Mesodermal cell (in vitro differentiated cells): ENCODE results near the gene ANK3.

Source experiments
- H3K27ac ChIP-seq: 2 replicates; pipeline ENCODE4 v1.7.0; 2013; ENCODE audit warnings: mild to moderate bottlenecking, low read depth, low read length, moderate library complexity; ENCODE audit not compliant: severe bottlenecking
- H3K36me3 ChIP-seq: 2 replicates; pipeline ENCODE4 v1.7.1; 2013; ENCODE audit warnings: mild to moderate bottlenecking, low read length, moderate library complexity; ENCODE audit not compliant: control insufficient read depth, insufficient read depth
- H3K4me1 ChIP-seq: one replicate; pipeline ENCODE4 v1.7.1; 2013; ENCODE audit warnings: mild to moderate bottlenecking, low read length; ENCODE audit not compliant: insufficient read depth, control insufficient read depth, poor library complexity, severe bottlenecking
- H3K4me3 ChIP-seq: 2 replicates; pipeline ENCODE4 v1.7.0; 2013; ENCODE audit warnings: low read length, control low read depth, mild to moderate bottlenecking; ENCODE audit not compliant: insufficient read depth, poor library complexity, severe bottlenecking; ENCODE audit errors: extremely low read depth
- H3K9me3 ChIP-seq: 2 replicates; pipeline ENCODE4 v1.7.1; 2013; ENCODE audit warnings: mild to moderate bottlenecking, low read length, moderate library complexity; ENCODE audit not compliant: control insufficient read depth
- WGBS, 2 experiments: methylation state at CpG; one replicate each; pipeline ENCODE4 v1.1.5; 2013; ENCODE audit warnings: missing lambda C conversion rate in 2 of 2; ENCODE audit not compliant: insufficient coverage in 2 of 2; 5-methylcytosine and 5-hydroxymethylcytosine counted together

The ANK3 gene

GRCh38 chr10:60141896-60142559 is 247.6 kb downstream of the ANK3 start:
- no peaks in the 10 kb centered on the region for H3K36me3 ChIP-seq
- H3K9me3 ChIP-seq = no peaks in the 10 kb centered on the region
- H3K4me1 ChIP-seq = peaks cover 18% of the 10 kb centered on the region
- H3K4me3 ChIP-seq = no peak overlapping the region
- WGBS, 2 experiments = 82 to 96% methylated on average over 5 to 7 of the region's 7 CpGs
- H3K27ac ChIP-seq = no peak overlapping the region

GRCh38 chr10:60140651-60141632 is 248.7 kb downstream of the ANK3 start:
- no peaks in the 10 kb centered on the region for H3K9me3 ChIP-seq
- H3K27ac ChIP-seq = peak overlapping the region; percentile 93
- no peaks in the 10 kb centered on the region for H3K36me3 ChIP-seq
- H3K4me1 ChIP-seq = peaks cover 18% of the 10 kb centered on the region
- WGBS, 2 experiments = 0% methylated on average over 5 to 8 of the region's 12 CpGs
- H3K4me3 ChIP-seq = peak overlapping the region; percentile 45

- Histone ChIP-seq H3K27ac (peak overlapping the region; percentile 93), H3K4me1 (peaks cover 18% of the 10 kb centered on the region), H3K9me3 (no peaks in the 10 kb centered on the region), H3K4me3 (peak overlapping the region; percentile 45), H3K36me3 (peaks cover 6% of the 10 kb centered on the region)
- 0 to 1% methylated on average over 6 of the region's 8 CpGs for WGBS, 2 experiments
These were observed 249.7 kb downstream of the ANK3 start for GRCh38 chr10:60139798-60140566.

GRCh38 chr10:60139290-60139689 is 250.4 kb downstream of the ANK3 start:
- peaks cover 8% of the 10 kb centered on the region for H3K36me3 ChIP-seq
- H3K4me3 ChIP-seq = peak overlapping the region; percentile 45
- peak overlapping the region; percentile 93 for H3K27ac ChIP-seq
- H3K9me3 ChIP-seq = no peaks in the 10 kb centered on the region
- H3K4me1 ChIP-seq = peaks cover 22% of the 10 kb centered on the region
- no CpG with 5 or more reads among the region's 3 CpGs for WGBS, 2 experiments

- Histone ChIP-seq H3K9me3 (no peaks in the 10 kb centered on the region), H3K4me1 (peaks cover 26% of the 10 kb centered on the region), H3K27ac (peak overlapping the region; percentile 93), H3K36me3 (peaks cover 8% of the 10 kb centered on the region), H3K4me3 (peak overlapping the region; percentile 45)
- 50 to 94% methylated on average over 1 to 3 of the region's 5 CpGs for WGBS, 2 experiments
These were observed 250.8 kb downstream of the ANK3 start for GRCh38 chr10:60138842-60139241.

- no peak overlapping the region for H3K27ac ChIP-seq
- H3K4me1 ChIP-seq = peaks cover 26% of the 10 kb centered on the region
- H3K9me3 ChIP-seq = no peaks in the 10 kb centered on the region
- H3K4me3 ChIP-seq = peak overlapping the region; percentile 45
- H3K36me3 ChIP-seq = peaks cover 15% of the 10 kb centered on the region
These were observed 251.6 kb downstream of the ANK3 start for GRCh38 chr10:60138026-60138425.

- H3K4me1 ChIP-seq = peaks cover 26% of the 10 kb centered on the region
- peaks cover 19% of the 10 kb centered on the region for H3K36me3 ChIP-seq
- H3K27ac ChIP-seq = no peak overlapping the region
- no peaks in the 10 kb centered on the region for H3K9me3 ChIP-seq
- no peak overlapping the region for H3K4me3 ChIP-seq
- WGBS, 2 experiments = no CpG with 5 or more reads among the region's 2 CpGs
These were observed 252.2 kb downstream of the ANK3 start for GRCh38 chr10:60137292-60137992.

- peaks cover 22% of the 10 kb centered on the region for H3K4me1 ChIP-seq
- H3K9me3 ChIP-seq = no peaks in the 10 kb centered on the region
- peak overlapping the region; percentile 57 for H3K27ac ChIP-seq
- H3K4me3 ChIP-seq = no peak overlapping the region
- WGBS, 2 experiments = no CpG with 5 or more reads among the region's 3 CpGs
- H3K36me3 ChIP-seq = peaks cover 24% of the 10 kb centered on the region
These were observed 254.7 kb downstream of the ANK3 start for GRCh38 chr10:60135020-60135419.

- peak overlapping the region; percentile 57 for H3K27ac ChIP-seq
- WGBS, 2 experiments = no CpG with 5 or more reads among the region's 1 CpG
- H3K4me1 ChIP-seq = peaks cover 23% of the 10 kb centered on the region
- peaks cover 24% of the 10 kb centered on the region for H3K36me3 ChIP-seq
- H3K4me3 ChIP-seq = no peak overlapping the region
- H3K9me3 ChIP-seq = no peaks in the 10 kb centered on the region
These were observed 255.1 kb downstream of the ANK3 start for GRCh38 chr10:60134548-60134947.

- Histone ChIP-seq H3K4me3 (no peak overlapping the region), H3K36me3 (peaks cover 29% of the 10 kb centered on the region), H3K9me3 (no peaks in the 10 kb centered on the region), H3K4me1 (peaks cover 19% of the 10 kb centered on the region), H3K27ac (no peak overlapping the region)
- no CpG with 5 or more reads among the region's 1 CpG for WGBS, 2 experiments
These were observed 259.5 kb downstream of the ANK3 start for GRCh38 chr10:60130130-60130579.
